Measurements from ENCODE around the gene PHLDB2.

GRCh38 chr3:111944372-111944771 lies 85.3 kb downstream of the PHLDB2 start:
- TF ChIP-seq SUZ12 (IDR thresholded peaks at IDR 0.05) (no peak), FOXK2 (IDR thresholded peaks at IDR 0.05) (no peak), BHLHE40 (IDR thresholded peaks at IDR 0.05; ENCODE audit: borderline replicate concordance) (no peak), HDGF (IDR thresholded peaks at IDR 0.05; ENCODE audit: borderline replicate concordance) (no peak)

Measured in HEK293T (cell line).